IMR-90 (cell line): ENCODE results near the gene DPP6. TPM values are rescaled to one million over a fixed set of nuclear protein-coding genes. Genes with fewer than 3 reads are reported as not detected.

ENCODE experiments used
- ATAC-seq: fragments of 200-7000 bp; cut with Tn5 transposase; 2 replicates; pipeline ENCODE4 v1.9.1; 2020; ENCODE audit warnings: low read depth, mild to moderate bottlenecking, moderate library complexity
- BruUV-seq: library from RNA; stranded (reverse); fragments of 400-500 nt; replicated peaks from 2 replicates; lab custom pipeline; 2021; lab: Mats Ljungman, UMichigan
- CTCF ChIA-PET: fragments of 300-600 bp; formaldehyde crosslinking; extraction: SDS; loops from one replicate; lab custom pipeline; 2021; ENCODE audit warnings: antibody characterized with exemption; lab: Yijun Ruan, JAX
- POLR2A ChIA-PET: fragments of 300-600 bp; sonication (Branson Sonifier 250); formaldehyde crosslinking; loops from one replicate; lab custom pipeline; 2022; ENCODE audit warnings: antibody characterized with exemption; ENCODE audit not compliant: unreplicated experiment; lab: Charles Lee
- DNase-seq: peaks from one replicate; pipeline ENCODE4 v3.0.0; 2013
- H2AFZ ChIP-seq: replicated peaks from 2 replicates; pipeline ENCODE3; 2013; ENCODE audit warnings: low read length, mild to moderate bottlenecking; ENCODE audit not compliant: poor library complexity
- H2AK5ac ChIP-seq: 2 replicates; pipeline ENCODE4 v1.6.1; 2013; ENCODE audit warnings: low read depth, low read length, inconsistent platforms
- H2AK9ac ChIP-seq: replicated peaks from 2 replicates; pipeline ENCODE3; 2013; ENCODE audit warnings: mild to moderate bottlenecking, low read depth, low read length, moderate library complexity; ENCODE audit not compliant: poor library complexity
- H2BK120ac ChIP-seq: 2 replicates; pipeline ENCODE4 v1.6.1; 2013; ENCODE audit warnings: low read depth, low read length, inconsistent platforms
- H2BK15ac ChIP-seq: 3 replicates; pipeline ENCODE4 v1.6.1; 2013; ENCODE audit warnings: low read depth, low read length, inconsistent platforms
- H2BK20ac ChIP-seq: 2 replicates; pipeline ENCODE4 v1.6.1; 2013; ENCODE audit warnings: low read depth, mild to moderate bottlenecking, inconsistent platforms, low read length, moderate library complexity
- H2BK5ac ChIP-seq: 2 replicates; pipeline ENCODE4 v1.6.1; 2013; ENCODE audit warnings: mild to moderate bottlenecking, low read depth, low read length, inconsistent platforms; ENCODE audit not compliant: poor library complexity, severe bottlenecking
- H3K14ac ChIP-seq: replicated peaks from 2 replicates; pipeline ENCODE4 v1.6.1; 2013; ENCODE audit warnings: low read depth, low read length, inconsistent platforms
- H3K18ac ChIP-seq: 2 replicates; pipeline ENCODE4 v1.6.1; 2013; ENCODE audit warnings: low read depth, low read length, control low read depth
- H3K23ac ChIP-seq: 2 replicates; pipeline ENCODE4 v1.6.1; 2013; ENCODE audit warnings: low read depth, low read length, inconsistent platforms
- H3K27ac ChIP-seq: 2 replicates; pipeline ENCODE4 v1.5.1; 2013; ENCODE audit warnings: mild to moderate bottlenecking, control low read depth, low read length; ENCODE audit not compliant: insufficient read depth
- H3K27me3 ChIP-seq: 2 replicates; pipeline ENCODE4 v1.6.1; 2013; ENCODE audit warnings: low read length; ENCODE audit not compliant: control insufficient read depth, insufficient read depth
- H3K36me3 ChIP-seq: 2 replicates; pipeline ENCODE4 v1.6.1; 2013; ENCODE audit warnings: low read length, mixed read lengths; ENCODE audit not compliant: control insufficient read depth, insufficient read depth
- H3K4ac ChIP-seq: 2 replicates; pipeline ENCODE4 v1.6.1; 2013; ENCODE audit warnings: low read depth, low read length, inconsistent platforms
- H3K4me1 ChIP-seq: 2 replicates; pipeline ENCODE4 v1.6.1; 2013; ENCODE audit warnings: low read length, mixed read lengths; ENCODE audit not compliant: control insufficient read depth, insufficient read depth
- H3K4me2 ChIP-seq: 2 replicates; pipeline ENCODE4 v1.6.1; 2013; ENCODE audit warnings: low read depth, mild to moderate bottlenecking, control low read depth, low read length, moderate library complexity
- H3K4me3 ChIP-seq: 2 replicates; pipeline ENCODE4 v1.5.1; 2013; ENCODE audit warnings: low read depth, mild to moderate bottlenecking, control low read depth, low read length, moderate library complexity; ENCODE audit not compliant: insufficient read depth
- H3K56ac ChIP-seq: 2 replicates; pipeline ENCODE4 v1.6.1; 2013; ENCODE audit warnings: low read length, inconsistent platforms; ENCODE audit not compliant: insufficient read depth; ENCODE audit errors: extremely low read depth
- H3K79me1 ChIP-seq, 2 experiments: 2 replicates each; pipeline ENCODE4 v1.6.1; 2013; ENCODE audit warnings: low read length in 2 of 2, inconsistent platforms in 1 of 2, low read depth in 1 of 2
- H3K9ac ChIP-seq: 2 replicates; pipeline ENCODE4 v1.6.1; 2013; ENCODE audit warnings: low read depth, low read length, control low read depth
- H3K9me1 ChIP-seq: 2 replicates; pipeline ENCODE4 v1.6.1; 2013; ENCODE audit warnings: low read length, inconsistent platforms; ENCODE audit not compliant: insufficient read depth
- H3K9me3 ChIP-seq: 2 replicates; pipeline ENCODE4 v1.6.1; 2013; ENCODE audit warnings: low read length; ENCODE audit not compliant: control insufficient read depth, insufficient read depth
- H4K20me1 ChIP-seq: 2 replicates; pipeline ENCODE4 v1.6.1; 2013; ENCODE audit warnings: low read length, inconsistent platforms; ENCODE audit not compliant: insufficient read depth
- H4K5ac ChIP-seq: 2 replicates; pipeline ENCODE4 v1.6.1; 2013; ENCODE audit warnings: mild to moderate bottlenecking, low read depth, low read length, control low read depth
- H4K8ac ChIP-seq, 2 experiments: 2 replicates each; pipeline ENCODE4 v1.6.1; 2013; ENCODE audit warnings: low read depth in 2 of 2, low read length in 2 of 2, control low read depth in 1 of 2, inconsistent platforms in 1 of 2
- H4K91ac ChIP-seq: 2 replicates; pipeline ENCODE4 v1.6.1; 2013; ENCODE audit warnings: low read depth, low read length, inconsistent platforms; ENCODE audit not compliant: insufficient read depth
- BHLHE40 ChIP-seq: fragments of 150-350 bp; IDR thresholded peaks from 2 replicates; pipeline ENCODE4 v1.6.1; 2016; ENCODE audit warnings: mild to moderate bottlenecking, low read depth, low read length
- WGBS, 2 experiments: methylation state at CpG; one replicate each; pipeline versions ENCODE4 v1.1.5 to v1.1.7; 2013; ENCODE audit warnings: missing lambda C conversion rate in 2 of 2; ENCODE audit not compliant: insufficient read length in 1 of 2; ENCODE audit errors: extremely low coverage in 2 of 2; 5-methylcytosine and 5-hydroxymethylcytosine counted together
- dilution Hi-C: fragments of 300-500 bp; cut with HindIII; formaldehyde crosslinking; loops from one replicate; pipeline ENCODE4 v1.14.3; 2018; ENCODE audit warnings: low sequenced_read_pairs; ENCODE audit not compliant: unreplicated experiment
- in situ Hi-C: fragments of 300-500 bp; cut with MboI; formaldehyde crosslinking; loops from 3 replicates; pipeline ENCODE4 v1.14.3; 2019; ENCODE audit warnings: low sequenced_read_pairs, inconsistent platforms, mixed read lengths
- intact Hi-C: fragments of 100-400 bp; cut with micrococcal nuclease; formaldehyde crosslinking; loops from 2 replicates; pipeline ENCODE4 v1.10.0; 2022
- polyA plus RNA-seq, 3 experiments: library from polyadenylated mRNA; depleted of rRNA; stranded (reverse); fragments of >200 nt; gene quantifications; 2 replicates each; pipeline ENCODE4 v1.2.3, GENCODE V29; 2012; ENCODE audit warnings: low replicate concordance in 1 of 3
- total RNA-seq: library from RNA; depleted of rRNA; stranded (reverse); fragments of >200 nt; gene quantifications from 2 replicates; pipeline ENCODE4 v1.2.3, GENCODE V29; 2012

Gene DPP6
- total and polyA plus RNA-seq, 2 of the 4 experiments (the other 2 are of a cell fraction) = not detected

- Histone ChIP-seq H3K9me3 (peaks cover 40% of the 10 kb centered on the region), H2AK5ac (no peak overlapping the region), H2BK120ac (no peak overlapping the region), H3K36me3 (no peaks in the 10 kb centered on the region), H3K9me1 (no peaks in the 10 kb centered on the region), H3K18ac (no peak overlapping the region), H3K4me1 (no peaks in the 10 kb centered on the region), H3K56ac (no peak overlapping the region), H2AFZ (no peak overlapping the region), H3K27me3 (no peaks in the 10 kb centered on the region), H4K20me1 (no peaks in the 10 kb centered on the region), H3K4me3 (no peak overlapping the region), H3K9ac (no peak overlapping the region), H2AK9ac (no peak overlapping the region), H3K4me2 (no peak overlapping the region), H2BK5ac (no peak overlapping the region), H2BK20ac (no peak overlapping the region), H3K79me1 (no peaks in the 10 kb centered on the region), H3K4ac (no peak overlapping the region), H3K27ac (no peak overlapping the region), H3K23ac (no peak overlapping the region), H4K8ac (no peak overlapping the region), H4K5ac (no peak overlapping the region), H2BK15ac (no peak overlapping the region), H4K91ac (no peak overlapping the region), H3K14ac (no peak overlapping the region)
- in situ Hi-C loops (no loop called here), intact Hi-C loops (no loop called here), dilution Hi-C loops (no loop called here)
- TF ChIP-seq BHLHE40 = no peak
- DNase-seq (no peak), ATAC-seq (no peak)
- CTCF ChIA-PET = no interaction called here
- POLR2A ChIA-PET = no interaction called here
- 25% methylated on average over 1 of the region's 3 CpGs; no CpG with 5 or more reads in 1 of the 2 experiments for WGBS, 2 experiments
- BruUV-seq = no TSS peak
These were observed 836.5 kb downstream of the DPP6 start for GRCh38 chr7:154888690-154889089.
